Activated CD4-positive, alpha-beta memory T cell treated with anti-CD3 and anti-CD28 coated beads, Interleukin-2, amount 10 ng/mL, durations not matched to agents 7 days and 5 days (primary cell): ENCODE results near the gene CHKA. TPM values are rescaled to one million over a fixed set of nuclear protein-coding genes. Genes with fewer than 3 reads are reported as not detected.

ENCODE experiments used
- CTCF ChIA-PET: fragments of 350-600 bp; sonication (Branson Sonifier 250); formaldehyde crosslinking; loops from one replicate; lab custom pipeline; 2021; ENCODE audit warnings: antibody characterized with exemption, inconsistent platforms; lab: Charles Lee
- POLR2A ChIA-PET: fragments of 350-600 bp; sonication (Branson Sonifier 250); formaldehyde crosslinking; loops from one replicate; lab custom pipeline; 2021; ENCODE audit warnings: antibody characterized with exemption; lab: Charles Lee
- DNase-seq: peaks from one replicate; pipeline ENCODE4 v3.0.0-alpha.2; 2020
- H3K27ac Mint-ChIP-seq: one replicate; pipeline ENCODE4 v1.8.0; 2021; ENCODE audit warnings: mild to moderate bottlenecking, mixed read lengths
- H3K27me3 Mint-ChIP-seq: one replicate; pipeline ENCODE4 v1.8.0; 2021; ENCODE audit warnings: mixed read lengths
- H3K36me3 Mint-ChIP-seq: one replicate; pipeline ENCODE4 v1.8.0; 2021; ENCODE audit warnings: low read depth, mixed read lengths
- H3K4me1 Mint-ChIP-seq: one replicate; pipeline ENCODE4 v1.8.0; 2021; ENCODE audit warnings: mixed read lengths
- H3K4me3 Mint-ChIP-seq: one replicate; pipeline ENCODE4 v1.8.0; 2021; ENCODE audit warnings: mild to moderate bottlenecking, mixed read lengths
- H3K9me3 Mint-ChIP-seq: one replicate; pipeline ENCODE4 v1.8.0; 2021; ENCODE audit warnings: mixed read lengths
- total RNA-seq, 2 experiments: library from RNA; stranded (reverse); gene quantifications; one replicate each; pipeline ENCODE4 v1.2.3, GENCODE V29; 2021

The CHKA gene
- total RNA-seq, 2 experiments from 2014 or later = 3.0 to 3.1 TPM

DNA sequence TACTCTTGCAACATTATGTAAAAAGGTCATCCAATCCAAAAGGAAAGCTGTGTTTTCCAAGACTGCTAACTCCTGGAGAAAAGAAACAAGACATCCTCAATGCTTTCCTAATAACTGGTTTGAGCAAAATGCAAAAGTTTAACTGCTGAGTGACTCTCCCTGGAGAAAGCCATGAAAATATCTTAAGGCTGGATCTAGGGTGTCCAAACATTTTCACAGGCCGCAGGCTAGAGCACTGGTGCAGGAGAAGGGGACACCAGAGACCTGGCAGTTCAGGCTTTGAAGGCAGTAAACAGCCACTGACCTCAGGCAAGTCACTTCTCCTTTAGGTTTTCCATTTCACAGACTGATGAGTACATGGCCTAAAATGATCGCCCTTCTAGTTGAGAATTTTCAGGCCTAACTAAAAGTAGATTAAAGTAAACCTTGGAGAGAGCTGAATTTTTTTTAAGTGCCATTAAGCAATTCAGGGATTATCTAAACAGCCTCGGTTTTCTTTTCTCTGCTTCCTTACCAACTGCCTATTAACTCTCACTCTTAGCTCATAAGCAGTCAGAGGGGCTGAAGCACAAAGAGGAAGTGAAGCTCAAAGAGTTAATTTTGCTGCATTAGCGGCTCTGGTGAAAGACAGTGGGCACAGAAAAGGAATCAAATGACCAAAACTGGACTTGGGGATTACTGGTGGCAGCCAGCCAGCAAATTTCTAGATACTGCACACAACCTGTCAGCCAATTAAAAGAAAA, 2.3 kb downstream of the CHKA start:
- ChIA-PET POLR2A (interaction anchor here (1.0 kb wide), 1 partner anchor 88 kb away, joined by 4 read pairs; the partner anchor contains the start of gene NDUFS8), CTCF (no interaction called here)
- Mint-ChIP-seq H3K4me3 (no peak overlapping the region), H3K9me3 (no peaks in the 10 kb centered on the region), H3K27me3 (peaks cover 2% of the 10 kb centered on the region), H3K4me1 (peaks cover 12% of the 10 kb centered on the region), H3K36me3 (no peaks in the 10 kb centered on the region), H3K27ac (no peak overlapping the region)
- no peak for DNase-seq

DNA sequence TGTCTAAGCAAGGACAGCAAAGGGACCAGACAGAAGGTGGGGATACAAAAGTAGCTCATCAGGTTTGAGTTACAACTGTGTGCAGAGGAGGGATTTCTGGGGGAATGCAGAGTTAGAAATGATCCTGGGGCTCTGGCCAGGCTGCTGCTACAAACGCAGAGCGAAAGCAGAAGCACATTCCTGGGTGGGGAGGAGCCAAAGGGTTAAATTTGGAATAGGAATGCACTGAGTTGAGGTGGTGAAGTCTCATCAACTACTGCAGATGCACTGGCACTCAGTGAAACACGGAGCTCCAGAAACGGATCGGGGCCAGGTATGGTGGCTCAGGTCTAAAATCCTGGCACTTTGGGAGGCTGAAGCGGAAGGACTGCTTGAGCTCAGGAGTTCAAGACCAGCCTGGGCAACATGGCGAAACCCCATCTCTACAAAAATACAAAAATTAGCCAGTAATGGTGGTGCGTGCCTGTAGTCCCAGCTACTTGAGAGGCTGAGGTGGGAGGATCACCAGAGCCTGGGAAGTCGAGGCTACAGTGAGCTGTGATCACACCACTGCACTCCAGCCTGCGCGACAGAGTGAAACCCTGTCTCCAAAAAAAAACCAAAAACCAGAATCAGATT, 3.2 kb downstream of the CHKA start:
- POLR2A ChIA-PET = interaction anchor here (1.0 kb wide), 1 partner anchor 87 kb away, joined by 4 read pairs; the partner anchor contains the start of gene NDUFS8
- no peak overlapping the region for H3K4me3 Mint-ChIP-seq
- H3K27me3 Mint-ChIP-seq = no peaks in the 10 kb centered on the region
- DNase-seq = no peak
- peaks cover 12% of the 10 kb centered on the region for H3K4me1 Mint-ChIP-seq
- CTCF ChIA-PET = no interaction called here
- no peak overlapping the region for H3K27ac Mint-ChIP-seq
- no peaks in the 10 kb centered on the region for H3K36me3 Mint-ChIP-seq
- H3K9me3 Mint-ChIP-seq = no peaks in the 10 kb centered on the region

GRCh38 chr11:68116974-68117373, 4.2 kb downstream of the CHKA start:
- H3K4me3 Mint-ChIP-seq = no peak overlapping the region
- H3K36me3 Mint-ChIP-seq = no peaks in the 10 kb centered on the region
- no peak for DNase-seq
- H3K9me3 Mint-ChIP-seq = no peaks in the 10 kb centered on the region
- no peaks in the 10 kb centered on the region for H3K27me3 Mint-ChIP-seq
- peaks cover 9% of the 10 kb centered on the region for H3K4me1 Mint-ChIP-seq
- ChIA-PET CTCF (no interaction called here), POLR2A (no interaction called here)
- no peak overlapping the region for H3K27ac Mint-ChIP-seq

DNA sequence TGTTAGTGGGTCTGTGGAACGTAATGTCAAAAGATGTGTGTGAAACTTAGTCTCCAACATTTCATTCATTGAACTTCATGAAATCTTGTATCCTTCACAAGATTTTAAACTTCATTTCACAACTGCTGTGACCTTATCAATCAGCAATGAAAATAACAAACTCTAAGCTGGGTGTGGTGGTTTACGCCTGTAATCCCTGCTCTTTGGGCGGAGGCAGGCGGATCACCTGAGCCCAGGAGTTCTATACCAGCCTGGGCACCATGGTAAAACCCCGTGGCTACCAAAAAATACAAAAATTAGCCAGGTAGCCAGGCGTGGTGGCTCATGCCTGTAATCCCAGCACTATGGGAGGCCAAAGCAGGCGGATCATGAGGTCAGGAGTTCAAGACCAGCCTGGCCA, 5.1 kb downstream of the CHKA start:
- POLR2A ChIA-PET = no interaction called here

GRCh38 chr11:68115285-68115684, 5.9 kb downstream of the CHKA start:
- Mint-ChIP-seq H3K9me3 (no peaks in the 10 kb centered on the region), H3K4me1 (peaks cover 4% of the 10 kb centered on the region), H3K4me3 (no peak overlapping the region), H3K27me3 (no peaks in the 10 kb centered on the region), H3K27ac (no peak overlapping the region), H3K36me3 (no peaks in the 10 kb centered on the region)
- CTCF ChIA-PET = no interaction called here
- POLR2A ChIA-PET = no interaction called here
- DNase-seq = no peak

More for the DNA sequence above, 5.1 kb downstream of the CHKA start:
- Mint-ChIP-seq H3K36me3 (no peaks in the 10 kb centered on the region), H3K4me3 (no peak overlapping the region), H3K4me1 (peaks cover 5% of the 10 kb centered on the region), H3K9me3 (no peaks in the 10 kb centered on the region), H3K27ac (no peak overlapping the region), H3K27me3 (no peaks in the 10 kb centered on the region)
- no peak for DNase-seq
- CTCF ChIA-PET = no interaction called here

DNA sequence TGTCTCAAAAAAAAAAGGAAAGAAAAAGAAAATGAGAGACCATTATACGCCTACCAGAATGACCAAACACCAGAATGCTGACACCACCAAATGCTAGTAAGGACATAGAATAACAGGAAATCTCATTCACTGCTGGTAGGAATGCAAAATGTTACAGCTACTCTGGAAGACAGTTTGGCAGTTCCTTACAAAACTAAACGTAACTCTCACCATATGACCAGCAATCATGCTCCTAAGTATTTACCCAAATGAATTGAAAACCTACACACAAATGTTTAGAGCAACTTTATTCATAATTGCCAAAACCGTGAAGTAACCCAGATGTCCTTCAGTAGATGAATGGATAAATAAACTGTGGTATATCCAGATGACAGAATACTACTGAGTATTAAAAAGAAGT, 7.2 kb downstream of the CHKA start:
- Mint-ChIP-seq H3K27ac (no peak overlapping the region), H3K4me3 (no peak overlapping the region)

GRCh38 chr11:68107689-68108088, 13.5 kb downstream of the CHKA start:
- POLR2A ChIA-PET = no interaction called here
- no peaks in the 10 kb centered on the region for H3K9me3 Mint-ChIP-seq
- no peaks in the 10 kb centered on the region for H3K36me3 Mint-ChIP-seq
- H3K27ac Mint-ChIP-seq = no peak overlapping the region
- CTCF ChIA-PET = no interaction called here
- DNase-seq = no peak
- no peaks in the 10 kb centered on the region for H3K27me3 Mint-ChIP-seq
- H3K4me1 Mint-ChIP-seq = no peaks in the 10 kb centered on the region
- H3K4me3 Mint-ChIP-seq = no peak overlapping the region

More for the DNA sequence above, 7.2 kb downstream of the CHKA start:
- Mint-ChIP-seq H3K4me1 (peaks cover under 1% of the 10 kb centered on the region), H3K27me3 (no peaks in the 10 kb centered on the region), H3K9me3 (no peaks in the 10 kb centered on the region), H3K36me3 (no peaks in the 10 kb centered on the region)
- ChIA-PET POLR2A (no interaction called here), CTCF (interaction anchor here (1.2 kb wide), 1 partner anchor 19 kb away, joined by 4 read pairs; no protein-coding TSS in a partner anchor)
- DNase-seq = no peak

- no peaks in the 10 kb centered on the region for H3K36me3 Mint-ChIP-seq
- H3K27me3 Mint-ChIP-seq = no peaks in the 10 kb centered on the region
- no peak overlapping the region for H3K4me3 Mint-ChIP-seq
- H3K27ac Mint-ChIP-seq = no peak overlapping the region
- ChIA-PET POLR2A (no interaction called here), CTCF (no interaction called here)
- DNase-seq = no peak
- no peaks in the 10 kb centered on the region for H3K4me1 Mint-ChIP-seq
- no peaks in the 10 kb centered on the region for H3K9me3 Mint-ChIP-seq
Measured at GRCh38 chr11:68106165-68106940, 14.8 kb downstream of the CHKA start.

DNA sequence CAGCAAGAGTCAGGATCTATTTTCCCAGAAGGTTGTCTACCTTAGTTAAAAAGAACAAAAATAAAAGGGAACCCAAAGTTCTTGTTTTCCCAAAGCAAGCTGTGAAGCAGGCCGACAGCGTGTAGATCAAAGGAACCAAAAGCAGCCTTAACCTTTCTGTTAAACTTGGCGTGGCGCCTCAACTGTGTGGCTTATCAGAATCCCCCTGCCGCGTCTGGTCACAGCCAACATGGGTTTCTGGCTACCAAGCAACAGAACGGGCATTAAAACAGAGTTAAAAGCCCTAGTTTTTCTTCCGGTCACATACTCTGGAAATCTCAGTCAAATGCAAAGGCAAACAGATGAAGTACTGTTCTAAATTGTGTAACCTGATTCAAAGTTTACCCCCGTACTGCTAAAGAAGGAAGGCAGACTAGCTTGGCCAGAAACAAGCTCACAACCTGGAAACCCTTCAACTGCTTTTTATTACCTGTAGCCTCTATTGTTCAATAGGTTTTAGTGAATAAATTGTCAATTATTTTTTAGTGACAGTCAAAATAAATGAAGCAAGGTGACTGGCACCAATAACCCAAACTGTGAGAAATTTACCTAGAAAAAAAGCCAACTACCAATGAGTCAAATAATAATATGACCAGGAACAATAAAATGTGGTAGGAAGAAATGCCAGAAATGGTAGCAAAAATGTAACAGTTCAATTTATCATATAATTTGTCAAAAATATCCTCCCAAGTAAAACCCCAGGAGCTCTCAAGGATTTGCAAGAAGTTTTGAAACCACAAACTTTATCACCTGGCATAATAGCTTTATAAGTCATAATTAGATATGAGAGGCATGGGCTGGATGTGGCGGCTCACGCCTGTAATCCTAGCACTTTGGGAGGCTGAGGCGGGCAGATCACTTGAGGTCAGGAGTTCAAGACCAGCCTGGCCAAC, 21.4 kb downstream of the CHKA start:
- no peak for DNase-seq
- CTCF ChIA-PET = no interaction called here
- POLR2A ChIA-PET = interaction anchor here (0.7 to 1.6 kb wide), 2 partner anchors 11 to 47 kb away, joined by 3 to 6 read pairs; no protein-coding TSS in a partner anchor

DNA sequence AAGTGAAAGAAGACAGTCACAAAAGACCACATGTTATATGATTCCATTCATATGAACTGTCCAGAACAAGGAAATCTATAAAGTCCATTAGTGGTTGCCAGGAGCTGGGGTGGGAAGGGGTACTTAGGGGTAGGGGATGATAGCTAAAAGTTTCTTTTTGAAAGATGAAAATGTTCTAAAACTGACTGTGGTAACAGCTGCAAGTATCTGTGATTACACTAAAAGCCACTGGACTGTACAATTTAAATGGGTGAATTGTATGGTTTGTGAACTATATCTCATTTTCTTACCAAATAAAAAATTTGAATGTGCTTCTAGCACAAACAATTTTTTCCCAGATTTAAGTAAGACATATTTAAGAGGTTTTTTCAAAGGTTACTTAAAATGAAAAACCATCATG, 22.1 kb downstream of the CHKA start:
- Mint-ChIP-seq H3K4me3 (no peak overlapping the region), H3K27ac (no peak overlapping the region)

More for the DNA sequence above, 21.4 kb downstream of the CHKA start:
- Mint-ChIP-seq H3K36me3 (no peaks in the 10 kb centered on the region), H3K4me1 (peaks cover 3% of the 10 kb centered on the region), H3K27ac (no peak overlapping the region), H3K4me3 (no peak overlapping the region), H3K27me3 (no peaks in the 10 kb centered on the region), H3K9me3 (no peaks in the 10 kb centered on the region)

DNA sequence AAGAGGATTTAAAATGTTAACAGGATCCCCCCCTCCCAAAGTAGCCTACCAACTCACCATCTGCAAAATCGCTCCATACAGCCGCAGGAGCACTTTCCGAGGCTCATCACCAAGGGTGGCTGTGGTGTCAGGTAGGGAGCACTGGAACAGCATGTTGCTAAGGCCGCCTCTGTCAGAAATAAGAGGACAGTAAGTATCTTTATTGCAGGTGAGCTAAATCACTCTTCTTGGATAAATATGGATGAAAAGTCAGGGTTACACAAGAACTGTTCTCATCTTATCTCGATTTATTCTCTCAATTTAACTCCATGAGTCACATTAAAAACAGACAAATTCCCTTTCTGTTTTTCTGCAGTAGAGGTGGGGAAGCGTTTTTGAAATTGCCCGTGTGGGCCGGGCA, 24.2 kb downstream of the CHKA start:
- Mint-ChIP-seq H3K27me3 (no peaks in the 10 kb centered on the region), H3K4me3 (no peak overlapping the region), H3K36me3 (no peaks in the 10 kb centered on the region), H3K4me1 (peaks cover 3% of the 10 kb centered on the region), H3K9me3 (no peaks in the 10 kb centered on the region), H3K27ac (no peak overlapping the region)
- no peak for DNase-seq
- POLR2A ChIA-PET = no interaction called here
- CTCF ChIA-PET = no interaction called here

More for the DNA sequence above, 22.1 kb downstream of the CHKA start:
- no peaks in the 10 kb centered on the region for H3K9me3 Mint-ChIP-seq
- no peak for DNase-seq
- ChIA-PET POLR2A (interaction anchor here (1.6 kb wide), 1 partner anchor 10 kb away, joined by 6 read pairs; no protein-coding TSS in a partner anchor), CTCF (no interaction called here)
- H3K27me3 Mint-ChIP-seq = no peaks in the 10 kb centered on the region
- no peaks in the 10 kb centered on the region for H3K36me3 Mint-ChIP-seq
- H3K4me1 Mint-ChIP-seq = peaks cover 3% of the 10 kb centered on the region

DNA sequence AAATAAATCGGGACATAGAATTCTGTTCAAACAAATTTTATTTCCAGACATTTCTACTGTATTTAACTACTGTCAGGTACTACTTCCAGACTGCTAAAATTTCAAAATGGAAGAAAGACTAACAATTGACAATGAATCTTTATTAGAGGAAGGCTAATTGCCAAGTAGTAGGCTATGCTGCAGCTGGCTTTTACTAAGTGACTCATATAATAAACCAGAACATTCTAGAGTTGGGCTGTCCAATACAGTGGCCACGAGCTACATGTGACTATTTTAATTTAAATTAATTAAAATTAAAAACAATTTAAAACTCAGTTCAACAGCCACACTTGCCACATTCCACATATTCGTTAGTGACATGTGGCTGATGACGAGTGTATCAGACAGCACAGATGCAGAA, 27.6 kb downstream of the CHKA start:
- Mint-ChIP-seq H3K27me3 (peaks cover 2% of the 10 kb centered on the region), H3K9me3 (no peaks in the 10 kb centered on the region), H3K4me3 (no peak overlapping the region), H3K27ac (no peak overlapping the region), H3K4me1 (no peaks in the 10 kb centered on the region), H3K36me3 (no peaks in the 10 kb centered on the region)
- DNase-seq = no peak
- CTCF ChIA-PET = no interaction called here
- POLR2A ChIA-PET = no interaction called here
